Heart left ventricle (tissue), 16 donors: ENCODE results near the gene NLRC3. TPM values are rescaled to one million over a fixed set of nuclear protein-coding genes. Genes with fewer than 3 reads are reported as not detected.

ENCODE experiments used
- ATAC-seq, 4 donors: fragments of 200-7000 bp; cut with Tn5 transposase; one replicate each; pipeline ENCODE4 v1.9.1; 2020 to 2022; ENCODE audit warnings: moderate library complexity in 4 of 4, mild to moderate bottlenecking in 3 of 4, moderate number of reproducible peaks in 1 of 4
- DNase-seq, 5 donors: peaks; one replicate each; pipeline ENCODE4 v3.0.0-alpha.2; 2020
- H3K27ac ChIP-seq, 12 donors: fragments of 200-600 bp; sonication (generic) in 4 of 12; one replicate each; pipeline versions ENCODE4 v1.5.0 to v1.8.0; 2016 to 2022; ENCODE audit warnings: mild to moderate bottlenecking in 2 of 12
- H3K27me3 ChIP-seq, 9 donors: fragments of 200-600 bp; sonication (generic) in 2 of 9; one replicate each; pipeline versions ENCODE4 v1.5.1 to v1.8.0; 2016 to 2022; ENCODE audit warnings: mild to moderate bottlenecking in 3 of 9
- H3K36me3 ChIP-seq, 9 donors: fragments of 200-600 bp; sonication (generic) in 2 of 9; one replicate each; pipeline versions ENCODE4 v1.5.0 to v1.8.0; 2018 to 2022; ENCODE audit warnings: mild to moderate bottlenecking in 2 of 9
- H3K4me1 ChIP-seq, 12 donors: fragments of 200-600 bp; sonication (generic) in 4 of 12; one replicate each; pipeline versions ENCODE4 v1.5.0 to v1.8.0; 2016 to 2022; ENCODE audit warnings: mild to moderate bottlenecking in 3 of 12
- H3K4me3 ChIP-seq, 12 donors: fragments of 200-600 bp; sonication (generic) in 4 of 12; one replicate each; pipeline versions ENCODE4 v1.5.0 to v1.8.0; 2017 to 2022; ENCODE audit warnings: mild to moderate bottlenecking in 9 of 12, moderate library complexity in 4 of 12
- H3K9me3 ChIP-seq, 12 donors: fragments of 200-600 bp; sonication (generic) in 4 of 12; one replicate each; pipeline versions ENCODE4 v1.5.0 to v1.8.0; 2016 to 2022; ENCODE audit warnings: mild to moderate bottlenecking in 1 of 12
- POLR2A ChIP-seq, 2 donors: fragments of 450-650 bp; IDR thresholded peaks; one replicate each; pipeline ENCODE4 v1.6.1; 2017; ENCODE audit warnings: antibody characterized with exemption in 2 of 2, mild to moderate bottlenecking in 2 of 2, moderate library complexity in 2 of 2
- WGBS, 4 donors: extraction: QIAGEN DNeasy Blood & Tissue Kit in 2 of 4; methylation state at CpG; one replicate each; pipeline versions ENCODE4 v1.1.5 to v1.1.7; 2013 to 2018; 5-methylcytosine and 5-hydroxymethylcytosine counted together
- intact Hi-C, 10 donors: fragments of 100-400 bp; cut with DNase I; formaldehyde crosslinking; loops; one replicate each; pipeline versions ENCODE4 v1.11.1 to v1.14.2; 2022
- polyA plus RNA-seq, 2 donors: library from polyadenylated mRNA; stranded (reverse); fragments of 200-250 nt; gene quantifications; one replicate each; pipeline ENCODE4 v1.2.3, GENCODE V29; 2013
- total RNA-seq, 9 donors: library from RNA; depleted of rRNA in 2 of 9; stranded (reverse); fragments of >200 nt in 2 of 9; fragmentation: NEBNext Ultra II Directional in 3 of 9; extraction: Animal tissue kit (Norgen Biotek cat#: 25700) in 3 of 9; gene quantifications; one replicate each; pipeline versions ENCODE4 v1.1.0 to v1.2.4, GENCODE V29; 2016 to 2023
- TF ChIP-seq, protein P1 (sequence below), 12 donors: fragments of 200-600 bp; sonication (generic) in 4 of 12; IDR thresholded peaks; one replicate each; pipeline versions ENCODE4 v1.5.0 to v1.8.0; 2018 to 2022; ENCODE audit warnings: antibody characterized with exemption in 12 of 12, mild to moderate bottlenecking in 5 of 12
- donor health status: ischemic (EF 13 %, LVEDD 7.1; RV severe dilation, severe dysfunction).
- donor health status: healthy with polysubstance abuse.
- donor health status: DM: no; HTN: yes; CAD: no.
- donor health status: DM: no; HTN: no; CAD: no.
- donor health status: ischemic (EF 25% LVEDD 6.9; RV normal size, moderate dysfunction).
- donor health status: ischemic (EF 25% LVEDD 5.7; RV mildly dilated, moderate dysfunction).
- donor health status: healthy.
- donor health status: DM: yes; HTN: yes; CAD: no.
- donor health status: ischemic (EF 35%, LVEDD 5.7; RV mildly dilated, moderate dysfunction).
- donor health status: nonischemic (EF 11% LVEDD 7.7; RV severe dilation, severe dysfunction).
- donor health status: DM: yes; HTN: yes; CAD: no.
- donor health status: PGD.
- donor health status: ischemic (EF 29% LVEDD 5.4; RV normal size, mild dysfunction).
- donor health status: nonischemic (EF 23%, LVEDD 6.1; RV moderate dilation, normal function).

Gene NLRC3
- total and polyA plus RNA-seq, 11 donors = 0.44 to 2.9 (median 0.95) TPM

- Histone ChIP-seq H3K4me3 (no peak overlapping the region), H3K4me1 (peaks cover 4 to 37% (median 14%) of the 10 kb centered on the region in 12 donors), H3K9me3 (no peaks in the 10 kb centered on the region), H3K36me3 (no peaks in the 10 kb centered on the region), H3K27me3 (no peaks in the 10 kb centered on the region), H3K27ac (no peak overlapping the region)
- DNase-seq (no peak), ATAC-seq (no peak)
- 96 to 97% (median 96%) methylated on average over 16 of the region's 16 CpGs for WGBS, 4 donors
- no peak for TF ChIP-seq POLR2A (IDR thresholded peaks at IDR 0.05)
- TF ChIP-seq, protein P1, sequence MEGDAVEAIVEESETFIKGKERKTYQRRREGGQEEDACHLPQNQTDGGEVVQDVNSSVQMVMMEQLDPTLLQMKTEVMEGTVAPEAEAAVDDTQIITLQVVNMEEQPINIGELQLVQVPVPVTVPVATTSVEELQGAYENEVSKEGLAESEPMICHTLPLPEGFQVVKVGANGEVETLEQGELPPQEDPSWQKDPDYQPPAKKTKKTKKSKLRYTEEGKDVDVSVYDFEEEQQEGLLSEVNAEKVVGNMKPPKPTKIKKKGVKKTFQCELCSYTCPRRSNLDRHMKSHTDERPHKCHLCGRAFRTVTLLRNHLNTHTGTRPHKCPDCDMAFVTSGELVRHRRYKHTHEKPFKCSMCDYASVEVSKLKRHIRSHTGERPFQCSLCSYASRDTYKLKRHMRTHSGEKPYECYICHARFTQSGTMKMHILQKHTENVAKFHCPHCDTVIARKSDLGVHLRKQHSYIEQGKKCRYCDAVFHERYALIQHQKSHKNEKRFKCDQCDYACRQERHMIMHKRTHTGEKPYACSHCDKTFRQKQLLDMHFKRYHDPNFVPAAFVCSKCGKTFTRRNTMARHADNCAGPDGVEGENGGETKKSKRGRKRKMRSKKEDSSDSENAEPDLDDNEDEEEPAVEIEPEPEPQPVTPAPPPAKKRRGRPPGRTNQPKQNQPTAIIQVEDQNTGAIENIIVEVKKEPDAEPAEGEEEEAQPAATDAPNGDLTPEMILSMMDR (IDR thresholded peaks at IDR 0.05) = no peak
- intact Hi-C loops = loop anchor here in 4 of 10 donors (5.0 to 10.0 kb wide), 4 partner anchors 97 to 234 kb away; partner anchors contain the start of genes ZNF174 (in 1 of the 4) and ZSCAN32 (in 1 of the 4)
Observed at GRCh38 chr16:3498988-3499387, 78.2 kb downstream of the NLRC3 start.

DNA sequence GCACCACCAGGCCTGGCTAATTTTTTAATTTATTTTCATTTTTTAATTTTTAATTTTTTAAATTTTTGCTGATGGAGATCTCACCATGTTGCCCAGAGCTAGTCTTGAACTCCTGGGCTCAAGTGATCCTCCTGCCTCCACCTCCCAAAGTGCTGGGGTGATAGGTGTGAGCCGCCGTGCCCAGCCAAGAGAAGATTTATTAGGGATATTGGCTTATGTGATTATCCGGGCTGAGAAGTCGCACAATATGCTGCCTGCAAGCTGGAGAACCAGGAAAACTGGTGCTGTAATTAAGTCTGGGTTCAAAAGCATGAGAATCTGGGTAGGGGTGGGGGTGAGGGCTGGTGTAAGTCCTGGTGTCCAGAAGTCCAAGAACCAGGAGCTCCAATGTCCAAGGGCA is 79.4 kb downstream of the NLRC3 start:
- Histone ChIP-seq H3K36me3 (no peaks in the 10 kb centered on the region), H3K9me3 (no peaks in the 10 kb centered on the region), H3K27me3 (no peaks in the 10 kb centered on the region), H3K27ac (no peak overlapping the region), H3K4me1 (peaks cover 4 to 26% (median 14%) of the 10 kb centered on the region in 12 donors), H3K4me3 (no peak overlapping the region)
- WGBS, 4 donors = 96 to 98% (median 97%) methylated on average over 4 of the region's 4 CpGs
- ATAC-seq = no peak
- no peak for TF ChIP-seq POLR2A (IDR thresholded peaks at IDR 0.05)
- TF ChIP-seq, protein P1 (IDR thresholded peaks at IDR 0.05) = no peak
- intact Hi-C loops = loop anchor here in 4 of 10 donors (5.0 to 10.0 kb wide), 4 partner anchors 95 to 233 kb away; partner anchors contain the start of genes ZNF174 (in 1 of the 4) and ZSCAN32 (in 1 of the 4)
- DNase-seq = no peak

GRCh38 chr16:3496386-3496785 is 80.8 kb downstream of the NLRC3 start:
- H3K9me3 ChIP-seq = no peaks in the 10 kb centered on the region
- ATAC-seq (no peak), DNase-seq (no peak)
- no peaks in the 10 kb centered on the region for H3K27me3 ChIP-seq
- H3K4me3 ChIP-seq = no peak overlapping the region
- H3K36me3 ChIP-seq = no peaks in the 10 kb centered on the region
- H3K27ac ChIP-seq = no peak overlapping the region
- intact Hi-C loops = loop anchor here in 4 of 10 donors (5.0 to 10.0 kb wide), 4 partner anchors 94 to 232 kb away; partner anchors contain the start of genes ZNF174 (in 1 of the 4) and ZSCAN32 (in 1 of the 4)
- 92 to 95% (median 95%) methylated on average over 30 of the region's 30 CpGs for WGBS, 4 donors
- peaks cover 0 to 13% (median 3%) of the 10 kb centered on the region in 12 donors for H3K4me1 ChIP-seq
- TF ChIP-seq, protein P1 (IDR thresholded peaks at IDR 0.05) = no peak
- no peak for TF ChIP-seq POLR2A (IDR thresholded peaks at IDR 0.05)

- Histone ChIP-seq H3K4me3 (no peak within 1 kb of the TSS), H3K27me3 (no peaks in the 10 kb centered on the region), H3K36me3 (no peaks in the 10 kb centered on the region), H3K27ac (no peak within 1 kb of the TSS), H3K4me1 (peaks cover 0 to 8% (median 3%) of the 10 kb centered on the region in 12 donors), H3K9me3 (no peaks in the 10 kb centered on the region)
- DNase-seq (no peak), ATAC-seq (no peak)
- 84 to 91% (median 88%) methylated on average over 3 of the region's 3 CpGs for WGBS, 4 donors
- TF ChIP-seq, protein P1 (IDR thresholded peaks at IDR 0.05) = no peak
- TF ChIP-seq POLR2A (IDR thresholded peaks at IDR 0.05) = no peak
- intact Hi-C loops = loop anchor here in 4 of 10 donors (5.0 to 10.0 kb wide), 4 partner anchors 93 to 230 kb away; partner anchors contain the start of genes ZNF174 (in 1 of the 4) and ZSCAN32 (in 1 of the 4)
Observed at GRCh38 chr16:3495176-3495575, 82.0 kb downstream of the NLRC3 start, which contains the start of gene C16orf90. TSS of gene C16orf90 (minus strand) at chr16:3495489. CDS start at chr16:3495421, 68 bp downstream.
